Kidney (tissue), 14 donors: ENCODE data around the gene PRDM16. TPM values are rescaled to one million over a fixed set of nuclear protein-coding genes. Genes with fewer than 3 reads are reported as not detected.

ENCODE experiments used
- DNase-seq, 5 donors: peaks; one replicate each; pipeline ENCODE4 v3.0.0-alpha.2; 2013 to 2020
- FAIRE-seq: peaks from 2 replicates; lab custom pipeline; 2012; peaks lifted over from hg19 to GRCh38; lab: Jason Lieb, UNC
- H3K27ac ChIP-seq, 2 donors: one replicate each; pipeline ENCODE4 v1.7.0; 2013; ENCODE audit warnings: low read depth in 2 of 2, low read length in 2 of 2, inconsistent platforms in 1 of 2
- H3K27me3 ChIP-seq: one replicate; pipeline ENCODE4 v1.7.1; 2013; ENCODE audit warnings: low read length, inconsistent platforms; ENCODE audit not compliant: control insufficient read depth, insufficient read depth
- H3K36me3 ChIP-seq, 3 donors: one replicate each; pipeline versions ENCODE4 v1.7.0 to v1.7.1; 2013; ENCODE audit warnings: low read length in 3 of 3, control low read depth in 1 of 3, inconsistent platforms in 1 of 3; ENCODE audit not compliant: insufficient read depth in 3 of 3, control insufficient read depth in 2 of 3
- H3K4me1 ChIP-seq, 3 donors: one replicate each; pipeline versions ENCODE4 v1.7.0 to v1.7.1; 2013; ENCODE audit warnings: low read length in 3 of 3, inconsistent platforms in 1 of 3, low read depth in 1 of 3; ENCODE audit not compliant: control insufficient read depth in 2 of 3, insufficient read depth in 2 of 3
- H3K4me3 ChIP-seq, 3 donors: one replicate each; pipeline versions ENCODE4 v1.7.0 to v1.8.1; 2013; ENCODE audit warnings: low read length in 3 of 3, control low read depth in 1 of 3, inconsistent platforms in 1 of 3
- H3K9ac ChIP-seq, 3 donors: one replicate each; pipeline versions ENCODE4 v1.7.0 to v1.7.1; 2013; ENCODE audit warnings: low read length in 3 of 3, control low read depth in 1 of 3, inconsistent platforms in 1 of 3
- H3K9me3 ChIP-seq, 3 donors: one replicate each; pipeline versions ENCODE4 v1.7.0 to v1.7.1; 2013; ENCODE audit warnings: low read length in 3 of 3, control low read depth in 1 of 3, inconsistent platforms in 1 of 3; ENCODE audit not compliant: control insufficient read depth in 2 of 3, insufficient read depth in 1 of 3
- CTCF ChIP-seq: IDR thresholded peaks from 3 replicates; pipeline ENCODE4 v1.5.1; 2012; ENCODE audit warnings: mild to moderate bottlenecking, moderate library complexity, borderline replicate concordance; ENCODE audit not compliant: insufficient read depth; ENCODE audit errors: extremely low read depth
- intact Hi-C: fragments of 100-400 bp; cut with DNase I; formaldehyde crosslinking; loops from one replicate; pipeline ENCODE4 v1.11.1; 2022
- polyA plus RNA-seq: library from polyadenylated mRNA; stranded (reverse); fragments of 350-450 nt; fragmentation: Illumina TruSeq; extraction: RNeasy Lipid Tissue Mini Kit (QIAGEN cat#74804); gene quantifications from one replicate; pipeline ENCODE4 v1.2.3, GENCODE V29; 2014; ENCODE audit warnings: low read depth, low replicate concordance; ENCODE audit not compliant: insufficient read depth
- total RNA-seq: library from RNA; stranded (reverse); fragmentation: NEBNext Ultra II Directional; extraction: Animal tissue kit (Norgen Biotek cat#: 25700); gene quantifications from one replicate; pipeline ENCODE4 v1.2.1, GENCODE V29; 2021
- donor health status: control.
- donor health status: control.
- donor health status: control.
- donor health status: control.
- donor health status: control.
- donor health status: DM: yes; HTN: yes; CAD: no.
- donor health status: Normal renal cell carcinoma (clear cell type).

PRDM16 gene
- total and polyA plus RNA-seq, 2 donors from 2014 or later: 3.0 to 21.9 TPM

- TF ChIP-seq CTCF: no peak
- peaks cover 0 to 8% (median 0%) of the 10 kb centered on the region in 3 donors for H3K36me3 ChIP-seq
- peak overlapping the region in 1 of 3 donors; percentile 58 for H3K9ac ChIP-seq
- peaks cover 0 to 6% (median 0%) of the 10 kb centered on the region in 3 donors for H3K9me3 ChIP-seq
- intact Hi-C loops: no loop called here
- H3K27ac ChIP-seq: peak overlapping the region; percentile 43 to 94
- DNase-seq (peak in 1 of 5 donors; percentile 44), FAIRE-seq (no peak)
- H3K4me3 ChIP-seq: no peak overlapping the region
- H3K27me3 ChIP-seq: no peaks in the 10 kb centered on the region
- peaks cover 0 to 30% (median 0%) of the 10 kb centered on the region in 3 donors for H3K4me1 ChIP-seq
Measured at GRCh38 chr1:3185896-3186525, 117.0 kb downstream of the PRDM16 start.

GRCh38 chr1:3186526-3186921 is 117.5 kb downstream of the PRDM16 start:
- peaks cover 0 to 3% (median 0%) of the 10 kb centered on the region in 3 donors for H3K36me3 ChIP-seq
- H3K4me3 ChIP-seq: no peak overlapping the region
- H3K27me3 ChIP-seq: no peaks in the 10 kb centered on the region
- FAIRE-seq (no peak), DNase-seq (peak; percentile 60 to 91 (median 80))
- H3K27ac ChIP-seq: peak overlapping the region; percentile 93 to 94
- H3K9me3 ChIP-seq: peaks cover 0 to 2% (median 0%) of the 10 kb centered on the region in 3 donors
- intact Hi-C loops: no loop called here
- TF ChIP-seq CTCF: no peak
- H3K4me1 ChIP-seq: peaks cover 0 to 30% (median 0%) of the 10 kb centered on the region in 3 donors
- H3K9ac ChIP-seq: peak overlapping the region in 1 of 3 donors; percentile 61

- H3K9me3 ChIP-seq: no peaks in the 10 kb centered on the region
- peak overlapping the region in 2 of 3 donors; percentile 22 to 61 for H3K9ac ChIP-seq
- H3K4me1 ChIP-seq: peaks cover 0 to 28% (median 0%) of the 10 kb centered on the region in 3 donors
- intact Hi-C loops: no loop called here
- H3K27me3 ChIP-seq: no peaks in the 10 kb centered on the region
- no peaks in the 10 kb centered on the region for H3K36me3 ChIP-seq
- peak overlapping the region; percentile 93 to 94 for H3K27ac ChIP-seq
- no peak overlapping the region for H3K4me3 ChIP-seq
- no peak for TF ChIP-seq CTCF
- DNase-seq (no peak), FAIRE-seq (no peak)
Measured at GRCh38 chr1:3187415-3188149, 118.6 kb downstream of the PRDM16 start.
